Mucosa of descending colon (tissue), 3 donors: ENCODE data around the gene KRT82. TPM values are rescaled to one million over a fixed set of nuclear protein-coding genes. Genes with fewer than 3 reads are reported as not detected.

Experiments used
- ATAC-seq: fragments of 200-7000 bp; cut with Tn5 transposase; one replicate; pipeline ENCODE4 v1.9.1; 2020; ENCODE audit warnings: mild to moderate bottlenecking, moderate library complexity
- DNase-seq, 3 donors: peaks; one replicate each; pipeline ENCODE4 v3.0.0-alpha.2; 2020
- H3K36me3 ChIP-seq: fragments of 200-600 bp; one replicate; pipeline ENCODE4 v1.8.0; 2021; ENCODE audit warnings: low read depth, mild to moderate bottlenecking
- H3K4me1 ChIP-seq: fragments of 200-600 bp; one replicate; pipeline ENCODE4 v1.8.0; 2021; ENCODE audit warnings: low read depth, mild to moderate bottlenecking
- H3K4me3 ChIP-seq: fragments of 200-600 bp; one replicate; pipeline ENCODE4 v1.8.0; 2021; ENCODE audit warnings: mild to moderate bottlenecking
- H3K9me3 ChIP-seq: fragments of 200-600 bp; one replicate; pipeline ENCODE4 v1.8.0; 2021; ENCODE audit warnings: mild to moderate bottlenecking
- CTCF ChIP-seq: fragments of 200-600 bp; IDR thresholded peaks from one replicate; pipeline ENCODE4 v1.8.0; 2022; ENCODE audit warnings: antibody characterized with exemption, mild to moderate bottlenecking
- intact Hi-C, 2 donors: fragments of 100-400 bp; cut with DNase I in 1 of 2; cut with micrococcal nuclease in 1 of 2; formaldehyde crosslinking; loops; one replicate each; pipeline versions ENCODE4 v1.11.0 to v1.11.1; 2022; cut with DNase I, micrococcal nuclease
- total RNA-seq, 3 donors: library from RNA; stranded (reverse); fragmentation: NEBNext Ultra II Directional in 2 of 3; extraction: Animal tissue kit (Norgen Biotek cat#: 25700) in 2 of 3; gene quantifications; one replicate each; pipeline versions ENCODE4 v1.2.1 to v1.2.4, GENCODE V29; 2021 to 2023
- donor health status: DM: no; HTN: no; CAD: no; lungs with moderate emphysema.
- donor health status: DM: no; HTN: no; CAD: no.
- donor health status: DM: no; HTN: yes; CAD: no.

KRT82 gene
- total RNA-seq, 3 donors from 2014 or later: not detected

DNA sequence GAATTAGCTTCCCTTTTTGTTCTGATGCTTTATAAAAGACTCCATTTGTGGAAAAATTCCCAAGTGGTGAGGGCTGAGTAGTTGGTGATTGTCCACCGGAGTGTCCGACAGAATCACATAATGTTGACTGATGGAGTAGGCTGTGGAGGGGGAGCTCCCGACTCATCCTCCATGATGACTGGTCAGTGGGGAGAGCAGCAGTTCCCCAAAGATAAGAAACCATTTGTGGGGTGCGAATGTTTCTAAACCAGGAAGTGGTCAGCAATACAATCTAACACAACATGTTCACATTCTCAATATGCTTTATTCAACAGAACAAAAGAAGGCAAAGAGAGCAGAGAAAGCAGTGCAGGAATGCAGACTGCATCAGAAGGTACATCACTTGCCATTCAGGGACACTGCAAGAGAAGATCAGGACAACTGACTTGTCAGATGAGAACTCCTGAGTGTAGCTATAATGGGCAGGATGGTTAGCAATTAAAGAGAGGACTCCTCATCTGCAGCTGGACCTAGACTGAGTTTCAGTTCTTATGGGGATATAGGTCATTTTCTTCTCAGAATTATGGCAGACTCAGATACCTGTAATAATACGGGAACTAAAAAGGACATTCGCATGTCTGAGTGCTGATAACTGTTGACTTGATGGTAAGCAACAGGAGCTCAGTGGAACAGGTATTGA lies 40.4 kb upstream of the KRT82 start:
- no peaks in the 10 kb centered on the region for H3K9me3 ChIP-seq
- intact Hi-C loops: no loop called here
- no peaks in the 10 kb centered on the region for H3K36me3 ChIP-seq
- H3K4me3 ChIP-seq: no peak overlapping the region
- no peaks in the 10 kb centered on the region for H3K4me1 ChIP-seq
- no peak for TF ChIP-seq CTCF
- DNase-seq (no peak), ATAC-seq (no peak)

GRCh38 chr12:52445876-52446275 lies 39.7 kb upstream of the KRT82 start:
- intact Hi-C loops: no loop called here
- no peaks in the 10 kb centered on the region for H3K36me3 ChIP-seq
- H3K4me1 ChIP-seq: no peaks in the 10 kb centered on the region
- DNase-seq (no peak), ATAC-seq (no peak)
- TF ChIP-seq CTCF: no peak
- no peak overlapping the region for H3K4me3 ChIP-seq
- H3K9me3 ChIP-seq: no peaks in the 10 kb centered on the region

- ATAC-seq (peak; percentile 31), DNase-seq (no peak)
- intact Hi-C loops: no loop called here
- Histone ChIP-seq H3K4me3 (no peak overlapping the region), H3K4me1 (no peaks in the 10 kb centered on the region), H3K9me3 (no peaks in the 10 kb centered on the region), H3K36me3 (no peaks in the 10 kb centered on the region)
- no peak for TF ChIP-seq CTCF
Observed at GRCh38 chr12:52444647-52445595, 38.8 kb upstream of the KRT82 start.

DNA sequence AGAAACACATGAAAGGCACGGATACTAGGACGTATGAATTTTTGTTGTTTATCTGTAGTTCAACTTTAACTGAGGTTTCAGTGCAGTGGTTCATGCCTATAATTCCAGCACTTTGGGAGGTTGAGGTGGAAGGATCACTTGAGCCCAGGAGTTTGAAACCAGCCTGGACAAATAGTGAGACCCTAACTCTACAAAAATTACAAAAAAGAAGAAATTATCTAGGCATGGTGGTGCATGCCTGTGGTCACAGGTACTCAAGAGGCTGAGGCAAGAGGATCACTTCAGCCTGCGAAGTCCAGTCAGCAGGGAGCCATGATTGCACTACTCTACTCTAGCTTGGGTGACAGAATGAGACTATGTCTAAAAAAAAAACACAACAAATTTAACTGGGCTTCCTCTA lies 37.8 kb upstream of the KRT82 start:
- DNase-seq (no peak), ATAC-seq (no peak)
- H3K9me3 ChIP-seq: no peaks in the 10 kb centered on the region
- intact Hi-C loops: no loop called here
- H3K36me3 ChIP-seq: no peaks in the 10 kb centered on the region
- H3K4me3 ChIP-seq: no peak overlapping the region
- no peak for TF ChIP-seq CTCF
- no peaks in the 10 kb centered on the region for H3K4me1 ChIP-seq

- no peaks in the 10 kb centered on the region for H3K36me3 ChIP-seq
- DNase-seq (no peak), ATAC-seq (no peak)
- no peak overlapping the region for H3K4me3 ChIP-seq
- H3K4me1 ChIP-seq: no peaks in the 10 kb centered on the region
- no peak for TF ChIP-seq CTCF
- H3K9me3 ChIP-seq: no peaks in the 10 kb centered on the region
- intact Hi-C loops: no loop called here
Observed at GRCh38 chr12:52442600-52443061, 36.5 kb upstream of the KRT82 start.
